HepG2 (cell line): ENCODE results near the gene DLEC1. TPM values are rescaled to one million over a fixed set of nuclear protein-coding genes. Genes with fewer than 3 reads are reported as not detected.

Experiments
- AKAP8 ChIP-seq: sonication (generic); formaldehyde crosslinking; IDR thresholded peaks from 2 replicates; pipeline ENCODE4 v1.5.1; 2020; ENCODE audit warnings: mild to moderate bottlenecking, missing genetic modification reagents
- BCL6 ChIP-seq: IDR thresholded peaks from 2 replicates; pipeline ENCODE4 v1.6.1; 2016; ENCODE audit warnings: missing genetic modification reagents, missing compliant biosample characterization
- ELF3 ChIP-seq: IDR thresholded peaks from 2 replicates; pipeline ENCODE4 v1.6.1; 2016; ENCODE audit warnings: missing genetic modification reagents, missing compliant biosample characterization
- GATA4 ChIP-seq: sonication (generic); IDR thresholded peaks from 2 replicates; pipeline ENCODE4 v1.6.1; 2016; ENCODE audit warnings: antibody characterized with exemption, low read depth, borderline replicate concordance
- HIVEP1 ChIP-seq: sonication (generic); formaldehyde crosslinking; IDR thresholded peaks from 2 replicates; pipeline ENCODE4 v1.4.0; 2020; ENCODE audit warnings: mild to moderate bottlenecking, missing genetic modification reagents
- HNRNPL ChIP-seq: fragments of 200-400 bp; formaldehyde crosslinking; IDR thresholded peaks from 2 replicates; pipeline ENCODE4 v1.6.1; 2017; ENCODE audit warnings: mild to moderate bottlenecking, low read depth, low read length
- HNRNPLL ChIP-seq: fragments of 200-400 bp; formaldehyde crosslinking; IDR thresholded peaks from 2 replicates; pipeline ENCODE4 v1.6.1; 2017; ENCODE audit warnings: mild to moderate bottlenecking, low read depth, low read length; ENCODE audit not compliant: poor library complexity, severe bottlenecking
- IRF9 ChIP-seq: sonication (generic); formaldehyde crosslinking; IDR thresholded peaks from 2 replicates; pipeline ENCODE4 v1.8.0; 2022; ENCODE audit warnings: missing genetic modification reagents, mild to moderate bottlenecking, borderline replicate concordance
- NCOA5 ChIP-seq: sonication (generic); formaldehyde crosslinking; IDR thresholded peaks from 2 replicates; pipeline ENCODE4 v1.4.0; 2020; ENCODE audit warnings: missing genetic modification reagents
- NONO ChIP-seq, 2 experiments: fragments of 450-650 bp in 1 of 2; sonication (generic) in 1 of 2; formaldehyde crosslinking in 1 of 2; IDR thresholded peaks in 1 of 2; conservative IDR thresholded peaks in 1 of 2; 2 replicates each; pipeline versions ENCODE4 v1.6.1 to v1.8.0; 2017 to 2022; ENCODE audit warnings: mild to moderate bottlenecking in 1 of 2, missing genetic modification reagents in 1 of 2, moderate library complexity in 1 of 2
- PBX3 ChIP-seq: sonication (generic); formaldehyde crosslinking; IDR thresholded peaks from 2 replicates; pipeline ENCODE4 v1.8.1; 2023; ENCODE audit warnings: missing genetic modification reagents, inconsistent platforms, borderline replicate concordance
- PHF8 ChIP-seq: sonication (generic); formaldehyde crosslinking; IDR thresholded peaks from 2 replicates; pipeline ENCODE4 v1.5.0; 2020; ENCODE audit warnings: missing genetic modification reagents
- POLR2A ChIP-seq, 2 experiments: IDR thresholded peaks; 2 replicates each; pipeline ENCODE4 v1.6.1; 2011; ENCODE audit warnings: low read depth in 2 of 2, low read length in 2 of 2, mild to moderate bottlenecking in 1 of 2, moderate library complexity in 1 of 2; ENCODE audit not compliant: insufficient read depth in 1 of 2
- POLR2G ChIP-seq: fragments of 200-400 bp; formaldehyde crosslinking; IDR thresholded peaks from 2 replicates; pipeline ENCODE4 v1.6.1; 2018; ENCODE audit warnings: mild to moderate bottlenecking, low read depth, low read length, moderate library complexity
- STAT6 ChIP-seq: sonication (generic); formaldehyde crosslinking; IDR thresholded peaks from 2 replicates; pipeline ENCODE4 v1.4.0; 2020; ENCODE audit warnings: missing genetic modification reagents, mild to moderate bottlenecking, borderline replicate concordance
- ZBTB42 ChIP-seq: sonication (generic); formaldehyde crosslinking; IDR thresholded peaks from 2 replicates; pipeline ENCODE4 v1.5.0; 2020; ENCODE audit warnings: mild to moderate bottlenecking, missing genetic modification reagents
- ZBTB7B ChIP-seq: sonication (generic); formaldehyde crosslinking; IDR thresholded peaks from 2 replicates; pipeline ENCODE4 v1.4.0; 2020; ENCODE audit warnings: missing genetic modification reagents
- ZFP41 ChIP-seq: sonication (generic); formaldehyde crosslinking; IDR thresholded peaks from 2 replicates; pipeline ENCODE4 v1.4.0; 2020; ENCODE audit warnings: mild to moderate bottlenecking, missing genetic modification reagents, borderline replicate concordance
- ZMAT5 ChIP-seq: sonication (generic); formaldehyde crosslinking; IDR thresholded peaks from 2 replicates; pipeline ENCODE4 v1.5.0; 2020; ENCODE audit warnings: mild to moderate bottlenecking, low read depth, missing genetic modification reagents, borderline replicate concordance
- ZNF18 ChIP-seq: sonication (generic); formaldehyde crosslinking; IDR thresholded peaks from 2 replicates; pipeline ENCODE4 v1.8.0; 2022; ENCODE audit warnings: mild to moderate bottlenecking, missing genetic modification reagents; ENCODE audit not compliant: insufficient replicate concordance
- ZNF350 ChIP-seq: sonication (generic); formaldehyde crosslinking; IDR thresholded peaks from 2 replicates; pipeline ENCODE4 v1.4.0; 2020; ENCODE audit warnings: mild to moderate bottlenecking, low read depth, missing genetic modification reagents, borderline replicate concordance
- ZSCAN25 ChIP-seq: sonication (generic); formaldehyde crosslinking; IDR thresholded peaks from 2 replicates; pipeline ENCODE4 v1.8.0; 2022; ENCODE audit warnings: mild to moderate bottlenecking, missing genetic modification reagents
- polyA plus RNA-seq, 8 experiments: library from polyadenylated mRNA; depleted of rRNA in 3 of 8; stranded (reverse) in 7 of 8; unstranded in 1 of 8; fragments of >200 nt; fragmentation: Illumina TruSeq in 4 of 8; extraction: Trizol in 4 of 8; gene quantifications; 2 replicates each; pipeline versions ENCODE4 v1.2.1 to v1.2.3, GENCODE V29; 2011 to 2016; ENCODE audit warnings: low read depth in 4 of 8, missing spikeins in 1 of 8, mixed read lengths in 1 of 8; ENCODE audit not compliant: insufficient read depth in 1 of 8
- total RNA-seq, 5 experiments: library from RNA; depleted of rRNA; stranded (reverse); fragments of >200 nt; fragmentation: Illumina TruSeq; extraction: Trizol; gene quantifications; 2 replicates each; pipeline ENCODE4 v1.2.3, GENCODE V29; 2016; ENCODE audit warnings: low read depth in 1 of 5

DLEC1 gene
- total and polyA plus RNA-seq, 2 of the 13 experiments (the other 11 are each of a cell fraction or from before 2014, with no cell fraction given): 0.09 TPM; not detected in 1

- TF ChIP-seq NCOA5 (CRISPR knock-in tag) (no peak), BCL6 (CRISPR knock-in tag) (no peak), POLR2A (IDR thresholded peaks at IDR 0.05; ENCODE audit: insufficient read depth in 1 of 2, low read depth in 2 of 2, low read length in 2 of 2) (peak in 1 of 2 experiments; percentile 94; a peak in 2 of 4 replicates), IRF9 (CRISPR knock-in tag) (peak; percentile 40; the same call in 1 of the 2 replicates), HNRNPLL (peak; percentile 76), ZBTB42 (no peak), ZMAT5 (CRISPR knock-in tag) (no peak), AKAP8 (CRISPR knock-in tag) (no peak), POLR2G (peak; percentile 93), PBX3 (CRISPR knock-in tag) (0 out of 2 replicates have a peak, but pooled peaks have one; percentile 35), HNRNPL (no peak), STAT6 (CRISPR knock-in tag) (peak; percentile 46; the same call in 1 of the 2 replicates), ZNF18 (CRISPR knock-in tag) (peak; percentile 54), ELF3 (peak; percentile 48), NONO (IDR thresholded peaks at IDR 0.05) (no peak), NONO (CRISPR knock-in tag; conservative IDR thresholded peaks at IDR 0.05) (peak; percentile 43; the same call in 1 of the 2 replicates), ZSCAN25 (CRISPR knock-in tag) (peak; percentile 84; the same call in 1 of the 2 replicates), ZNF350 (CRISPR knock-in tag) (0 out of 2 replicates have a peak, but pooled peaks have one; percentile 18), GATA4 (peak; percentile 79), PHF8 (CRISPR knock-in tag) (peak; percentile 78), ZFP41 (no peak), HIVEP1 (no peak), ZBTB7B (CRISPR knock-in tag) (peak; percentile 44; the same call in 1 of the 2 replicates)
These were observed 98.0 kb downstream of the DLEC1 start, which contains the start of gene ACAA1 (continued) for GRCh38 chr3:38136777-38137614.
